ENCODE results near the gene SPCS3.
A peak's percentile ranks its signal among the peaks of the same experiment; 100 is the strongest.

SPCS3 gene

GRCh38 chr4:176277162-176277904 is 42.4 kb upstream of the SPCS3 start:
- peak; percentile 62 for TF ChIP-seq CTCF (IDR thresholded peaks at IDR 0.05)

GRCh38 chr4:176286728-176287127 is 33.0 kb upstream of the SPCS3 start:
- TF ChIP-seq CTCF (IDR thresholded peaks at IDR 0.05) = no peak

- no peak for TF ChIP-seq CTCF (IDR thresholded peaks at IDR 0.05)
These were observed 32.2 kb upstream of the SPCS3 start for GRCh38 chr4:176287546-176287945.

GRCh38 chr4:176288020-176288419 is 31.7 kb upstream of the SPCS3 start:
- no peak for TF ChIP-seq CTCF (IDR thresholded peaks at IDR 0.05)

- TF ChIP-seq CTCF (IDR thresholded peaks at IDR 0.05) = no peak
These were observed 30.2 kb upstream of the SPCS3 start for GRCh38 chr4:176289561-176289960.

- no peak for TF ChIP-seq CTCF (IDR thresholded peaks at IDR 0.05)
These were observed 29.2 kb upstream of the SPCS3 start for GRCh38 chr4:176290520-176290919.

- TF ChIP-seq CTCF (IDR thresholded peaks at IDR 0.05) = no peak
These were observed 28.0 kb upstream of the SPCS3 start for GRCh38 chr4:176291748-176292147.

- no peak for TF ChIP-seq CTCF (IDR thresholded peaks at IDR 0.05)
These were observed 26.8 kb upstream of the SPCS3 start for GRCh38 chr4:176292920-176293319.

All from LNCAP (cell line).